ENCODE measurements around the gene EDAR. TPM values are rescaled to one million over a fixed set of nuclear protein-coding genes. Genes with fewer than 3 reads are reported as not detected.

Gene EDAR
- total and polyA plus RNA-seq, 9 of the 15 experiments (the other 6 are each of a cell fraction or from before 2014, with no cell fraction given), result 0.01 TPM; not detected in 8

DNA sequence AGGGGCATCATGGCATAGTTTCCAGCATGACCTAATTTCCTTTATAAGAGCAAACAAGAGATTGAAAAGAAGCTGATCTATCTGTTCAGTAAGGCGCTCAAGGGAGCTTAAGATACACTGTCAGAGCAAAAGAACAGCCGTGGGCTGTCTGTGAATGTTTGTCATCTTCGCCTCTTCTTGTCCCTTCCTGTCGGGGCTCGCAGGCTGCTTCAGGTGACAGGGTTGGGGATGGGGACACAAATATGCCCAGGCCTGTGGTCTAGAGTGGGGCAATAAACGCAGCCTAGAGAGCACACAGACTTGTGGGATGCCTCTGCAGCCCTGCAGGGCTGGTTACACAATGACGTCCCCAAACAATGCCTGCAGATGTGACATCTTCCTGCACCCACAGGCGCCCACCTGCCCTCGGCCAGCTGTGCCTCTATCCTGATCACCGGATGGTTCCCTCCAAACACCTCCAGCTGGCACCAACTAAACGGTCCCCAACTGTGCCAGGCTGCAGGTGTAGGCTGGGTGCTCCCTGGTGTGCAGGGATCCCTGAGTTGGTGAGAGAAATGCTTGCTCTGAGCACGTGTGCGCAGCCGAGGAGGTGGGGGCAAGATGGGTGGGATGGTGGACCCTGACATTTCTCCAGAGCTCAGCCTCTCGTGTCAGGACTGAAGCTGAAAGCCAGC is 72.8 kb downstream of the EDAR start (continued):
- TF ChIP-seq RERE (CRISPR knock-in tag; IDR thresholded peaks at IDR 0.05; ENCODE audit: borderline replicate concordance), result no peak

- no peak for FAIRE-seq
- Histone ChIP-seq H3K4me1 (replicated peaks in 1 of 2; ENCODE audit: control insufficient read depth in 2 of 2, insufficient read depth in 2 of 2, low read length in 2 of 2) (no peaks in the 10 kb centered on the region), H3K36me3 (ENCODE audit: control insufficient read depth, insufficient read depth, low read length) (no peaks in the 10 kb centered on the region), H3K9ac (ENCODE audit: insufficient read depth in 1 of 2, low read depth in 2 of 2, low read length in 2 of 2) (no peak overlapping the region), H3K4me3 (no peak overlapping the region), H3K9me3 (replicated peaks; ENCODE audit: control insufficient read depth, insufficient read depth, low read depth, low read length) (no peaks in the 10 kb centered on the region), H3K79me2 (ENCODE audit: control insufficient read depth, insufficient read depth, low read length) (no peaks in the 10 kb centered on the region), H4K20me1 (replicated peaks; ENCODE audit: control insufficient read depth, insufficient read depth, low read length) (0 out of 2 replicates have a peak, but pooled peaks cover 8% of the 10 kb centered on the region), H3K27me3 (ENCODE audit: control insufficient read depth in 2 of 2, insufficient read depth in 2 of 2, low read length in 2 of 2) (peaks cover 36 to 79% of the 10 kb centered on the region in 2 experiments), H3K4me2 (ENCODE audit: insufficient read depth, low read length) (no peak overlapping the region), H3K9me1 (ENCODE audit: control insufficient read depth, insufficient read depth, low read length) (no peaks in the 10 kb centered on the region), H2AFZ (ENCODE audit: low read depth, low read length) (no peak overlapping the region), H3K27ac (ENCODE audit: extremely low read depth, low read depth, low read length) (no peak overlapping the region)
- intact Hi-C loops (cut with micrococcal nuclease), result no loop called here
- 2% methylated on average over 5 of the region's 5 CpGs for WGBS (ENCODE audit: insufficient coverage, low coverage, missing lambda C conversion rate)
- ATAC-seq, result no peak
- in situ Hi-C loops (cut with MboI), result no loop called here
- ChIA-PET POLR2A (no interaction called here), CTCF (ENCODE audit: low intra/inter-chr PET ratio) (no interaction called here)
- no peak for DNase-seq (ENCODE audit: extremely low read depth in 1 of 4, low spot score in 3 of 4)
- TF ChIP-seq, protein P1, sequence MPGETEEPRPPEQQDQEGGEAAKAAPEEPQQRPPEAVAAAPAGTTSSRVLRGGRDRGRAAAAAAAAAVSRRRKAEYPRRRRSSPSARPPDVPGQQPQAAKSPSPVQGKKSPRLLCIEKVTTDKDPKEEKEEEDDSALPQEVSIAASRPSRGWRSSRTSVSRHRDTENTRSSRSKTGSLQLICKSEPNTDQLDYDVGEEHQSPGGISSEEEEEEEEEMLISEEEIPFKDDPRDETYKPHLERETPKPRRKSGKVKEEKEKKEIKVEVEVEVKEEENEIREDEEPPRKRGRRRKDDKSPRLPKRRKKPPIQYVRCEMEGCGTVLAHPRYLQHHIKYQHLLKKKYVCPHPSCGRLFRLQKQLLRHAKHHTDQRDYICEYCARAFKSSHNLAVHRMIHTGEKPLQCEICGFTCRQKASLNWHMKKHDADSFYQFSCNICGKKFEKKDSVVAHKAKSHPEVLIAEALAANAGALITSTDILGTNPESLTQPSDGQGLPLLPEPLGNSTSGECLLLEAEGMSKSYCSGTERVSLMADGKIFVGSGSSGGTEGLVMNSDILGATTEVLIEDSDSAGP (CRISPR knock-in tag; IDR thresholded peaks at IDR 0.05), result no peak
- no peak for TF ChIP-seq ARID2 (IDR thresholded peaks at IDR 0.05)
- BruUV-seq (replicated peaks), result no TSS peak
These were observed 76.5 kb downstream of the EDAR start for GRCh38 chr2:108912629-108912902.

Measured in K562 (cell line).